OCI-LY7 (cell line): Measurements from ENCODE around the gene SRSF12.

Experiments
- EZH2phosphoT487 ChIP-seq: fragments of 200-600 bp; sonication (generic); IDR thresholded peaks from 2 replicates; pipeline ENCODE4 v1.6.1; 2018; ENCODE audit warnings: low read depth, borderline replicate concordance, mild to moderate bottlenecking, mixed run types, antibody characterized with exemption, low read length, moderate library complexity, mixed read lengths
- TF ChIP-seq, protein P1 (sequence below): fragments of 200-600 bp; sonication (generic); conservative IDR thresholded peaks from 2 replicates; pipeline ENCODE4 v1.5.1; 2014; ENCODE audit warnings: mild to moderate bottlenecking, antibody characterized with exemption, low read length, moderate library complexity, mixed read lengths

DNA sequence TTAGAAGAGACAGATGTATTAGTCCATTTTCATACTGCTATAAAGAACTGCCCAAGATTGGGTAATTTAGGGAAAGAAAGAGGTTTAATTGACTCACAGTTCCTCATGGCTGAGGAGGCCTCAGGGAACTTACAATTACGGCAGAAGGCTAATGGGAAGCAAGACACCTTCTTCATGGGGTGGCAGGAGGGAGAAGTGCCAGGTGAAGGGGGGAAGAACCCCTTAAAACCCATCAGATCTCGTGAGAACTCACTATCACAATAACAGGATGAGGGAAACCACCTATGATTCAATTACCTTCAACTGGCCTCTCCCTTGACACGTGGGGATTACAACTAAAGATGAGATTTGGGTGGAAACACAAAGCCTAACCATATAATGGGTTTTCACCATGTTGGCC, 66.2 kb downstream of the SRSF12 start:
- TF ChIP-seq, protein P1, sequence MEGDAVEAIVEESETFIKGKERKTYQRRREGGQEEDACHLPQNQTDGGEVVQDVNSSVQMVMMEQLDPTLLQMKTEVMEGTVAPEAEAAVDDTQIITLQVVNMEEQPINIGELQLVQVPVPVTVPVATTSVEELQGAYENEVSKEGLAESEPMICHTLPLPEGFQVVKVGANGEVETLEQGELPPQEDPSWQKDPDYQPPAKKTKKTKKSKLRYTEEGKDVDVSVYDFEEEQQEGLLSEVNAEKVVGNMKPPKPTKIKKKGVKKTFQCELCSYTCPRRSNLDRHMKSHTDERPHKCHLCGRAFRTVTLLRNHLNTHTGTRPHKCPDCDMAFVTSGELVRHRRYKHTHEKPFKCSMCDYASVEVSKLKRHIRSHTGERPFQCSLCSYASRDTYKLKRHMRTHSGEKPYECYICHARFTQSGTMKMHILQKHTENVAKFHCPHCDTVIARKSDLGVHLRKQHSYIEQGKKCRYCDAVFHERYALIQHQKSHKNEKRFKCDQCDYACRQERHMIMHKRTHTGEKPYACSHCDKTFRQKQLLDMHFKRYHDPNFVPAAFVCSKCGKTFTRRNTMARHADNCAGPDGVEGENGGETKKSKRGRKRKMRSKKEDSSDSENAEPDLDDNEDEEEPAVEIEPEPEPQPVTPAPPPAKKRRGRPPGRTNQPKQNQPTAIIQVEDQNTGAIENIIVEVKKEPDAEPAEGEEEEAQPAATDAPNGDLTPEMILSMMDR = no peak
- TF ChIP-seq EZH2phosphoT487 = no peak
